ENCODE measurements around the gene FHIT.

The FHIT gene

GRCh38 chr3:61118830-61119229, 132.4 kb downstream of the FHIT start:
- H3K4me3 ChIP-seq (ENCODE audit: low read depth, low read length), result no peak overlapping the region
- H3K27me3 ChIP-seq (ENCODE audit: insufficient read depth, low read length), result no peaks in the 10 kb centered on the region
- H3K36me3 ChIP-seq (ENCODE audit: insufficient read depth, low read length), result no peaks in the 10 kb centered on the region
- H3K27ac ChIP-seq (ENCODE audit: low read depth, low read length), result no peak overlapping the region
- H2AFZ ChIP-seq (ENCODE audit: low read length, unreplicated experiment), result no peak overlapping the region
- no peaks in the 10 kb centered on the region for H3K79me2 ChIP-seq (ENCODE audit: control insufficient read depth, insufficient read depth, low read length, unreplicated experiment)
- H3K4me1 ChIP-seq (ENCODE audit: control insufficient read depth, insufficient read depth, low read length, unreplicated experiment), result no peaks in the 10 kb centered on the region

- no peak overlapping the region for H3K4me3 ChIP-seq (ENCODE audit: low read depth, low read length)
- no peak overlapping the region for H3K27ac ChIP-seq (ENCODE audit: low read depth, low read length)
- H3K4me1 ChIP-seq (ENCODE audit: control insufficient read depth, insufficient read depth, low read length, unreplicated experiment), result no peaks in the 10 kb centered on the region
- no peaks in the 10 kb centered on the region for H3K27me3 ChIP-seq (ENCODE audit: insufficient read depth, low read length)
- H3K36me3 ChIP-seq (ENCODE audit: insufficient read depth, low read length), result no peaks in the 10 kb centered on the region
- H2AFZ ChIP-seq (ENCODE audit: low read length, unreplicated experiment), result no peak overlapping the region
- H3K79me2 ChIP-seq (ENCODE audit: control insufficient read depth, insufficient read depth, low read length, unreplicated experiment), result no peaks in the 10 kb centered on the region
These were observed 134.0 kb downstream of the FHIT start for GRCh38 chr3:61117045-61117898.

- Histone ChIP-seq H3K4me3 (ENCODE audit: low read depth, low read length) (no peak overlapping the region), H3K27me3 (ENCODE audit: insufficient read depth, low read length) (no peaks in the 10 kb centered on the region), H3K36me3 (ENCODE audit: insufficient read depth, low read length) (no peaks in the 10 kb centered on the region), H3K4me1 (ENCODE audit: control insufficient read depth, insufficient read depth, low read length, unreplicated experiment) (no peaks in the 10 kb centered on the region), H3K79me2 (ENCODE audit: control insufficient read depth, insufficient read depth, low read length, unreplicated experiment) (no peaks in the 10 kb centered on the region), H3K27ac (ENCODE audit: low read depth, low read length) (no peak overlapping the region), H2AFZ (ENCODE audit: low read length, unreplicated experiment) (no peak overlapping the region)
These were observed 136.8 kb downstream of the FHIT start for GRCh38 chr3:61114316-61114953.

GRCh38 chr3:61111825-61112224, 139.4 kb downstream of the FHIT start:
- H2AFZ ChIP-seq (ENCODE audit: low read length, unreplicated experiment), result no peak overlapping the region
- H3K36me3 ChIP-seq (ENCODE audit: insufficient read depth, low read length), result no peaks in the 10 kb centered on the region
- no peaks in the 10 kb centered on the region for H3K27me3 ChIP-seq (ENCODE audit: insufficient read depth, low read length)
- H3K4me3 ChIP-seq (ENCODE audit: low read depth, low read length), result no peak overlapping the region
- H3K4me1 ChIP-seq (ENCODE audit: control insufficient read depth, insufficient read depth, low read length, unreplicated experiment), result no peaks in the 10 kb centered on the region
- no peak overlapping the region for H3K27ac ChIP-seq (ENCODE audit: low read depth, low read length)
- H3K79me2 ChIP-seq (ENCODE audit: control insufficient read depth, insufficient read depth, low read length, unreplicated experiment), result no peaks in the 10 kb centered on the region

- H3K36me3 ChIP-seq (ENCODE audit: insufficient read depth, low read length), result no peaks in the 10 kb centered on the region
- H2AFZ ChIP-seq (ENCODE audit: low read length, unreplicated experiment), result no peak overlapping the region
- H3K79me2 ChIP-seq (ENCODE audit: control insufficient read depth, insufficient read depth, low read length, unreplicated experiment), result no peaks in the 10 kb centered on the region
- no peaks in the 10 kb centered on the region for H3K4me1 ChIP-seq (ENCODE audit: control insufficient read depth, insufficient read depth, low read length, unreplicated experiment)
- H3K27me3 ChIP-seq (ENCODE audit: insufficient read depth, low read length), result no peaks in the 10 kb centered on the region
- no peak overlapping the region for H3K4me3 ChIP-seq (ENCODE audit: low read depth, low read length)
- no peak overlapping the region for H3K27ac ChIP-seq (ENCODE audit: low read depth, low read length)
These were observed 140.7 kb downstream of the FHIT start for GRCh38 chr3:61110576-61110975.

GRCh38 chr3:61108247-61109019, 142.8 kb downstream of the FHIT start:
- Histone ChIP-seq H3K4me3 (ENCODE audit: low read depth, low read length) (no peak overlapping the region), H3K79me2 (ENCODE audit: control insufficient read depth, insufficient read depth, low read length, unreplicated experiment) (no peaks in the 10 kb centered on the region), H3K27me3 (ENCODE audit: insufficient read depth, low read length) (no peaks in the 10 kb centered on the region), H2AFZ (ENCODE audit: low read length, unreplicated experiment) (no peak overlapping the region), H3K4me1 (ENCODE audit: control insufficient read depth, insufficient read depth, low read length, unreplicated experiment) (no peaks in the 10 kb centered on the region), H3K36me3 (ENCODE audit: insufficient read depth, low read length) (no peaks in the 10 kb centered on the region), H3K27ac (ENCODE audit: low read depth, low read length) (no peak overlapping the region)

- Histone ChIP-seq H3K4me1 (ENCODE audit: control insufficient read depth, insufficient read depth, low read length, unreplicated experiment) (no peaks in the 10 kb centered on the region), H3K27me3 (ENCODE audit: insufficient read depth, low read length) (no peaks in the 10 kb centered on the region), H3K36me3 (ENCODE audit: insufficient read depth, low read length) (no peaks in the 10 kb centered on the region), H3K4me3 (ENCODE audit: low read depth, low read length) (no peak overlapping the region), H3K27ac (ENCODE audit: low read depth, low read length) (no peak overlapping the region), H2AFZ (ENCODE audit: low read length, unreplicated experiment) (no peak overlapping the region), H3K79me2 (ENCODE audit: control insufficient read depth, insufficient read depth, low read length, unreplicated experiment) (no peaks in the 10 kb centered on the region)
These were observed 156.6 kb downstream of the FHIT start for GRCh38 chr3:61094608-61095007.

- no peaks in the 10 kb centered on the region for H3K27me3 ChIP-seq (ENCODE audit: insufficient read depth, low read length)
- H3K4me3 ChIP-seq (ENCODE audit: low read depth, low read length), result no peak overlapping the region
- no peak overlapping the region for H2AFZ ChIP-seq (ENCODE audit: low read length, unreplicated experiment)
- H3K4me1 ChIP-seq (ENCODE audit: control insufficient read depth, insufficient read depth, low read length, unreplicated experiment), result no peaks in the 10 kb centered on the region
- no peaks in the 10 kb centered on the region for H3K36me3 ChIP-seq (ENCODE audit: insufficient read depth, low read length)
- no peaks in the 10 kb centered on the region for H3K79me2 ChIP-seq (ENCODE audit: control insufficient read depth, insufficient read depth, low read length, unreplicated experiment)
- H3K27ac ChIP-seq (ENCODE audit: low read depth, low read length), result no peak overlapping the region
These were observed 157.9 kb downstream of the FHIT start for GRCh38 chr3:61093364-61093763.

- Histone ChIP-seq H2AFZ (ENCODE audit: low read length, unreplicated experiment) (no peak overlapping the region), H3K4me1 (ENCODE audit: control insufficient read depth, insufficient read depth, low read length, unreplicated experiment) (no peaks in the 10 kb centered on the region), H3K4me3 (ENCODE audit: low read depth, low read length) (no peak overlapping the region), H3K79me2 (ENCODE audit: control insufficient read depth, insufficient read depth, low read length, unreplicated experiment) (no peaks in the 10 kb centered on the region), H3K27me3 (ENCODE audit: insufficient read depth, low read length) (no peaks in the 10 kb centered on the region), H3K36me3 (ENCODE audit: insufficient read depth, low read length) (no peaks in the 10 kb centered on the region), H3K27ac (ENCODE audit: low read depth, low read length) (no peak overlapping the region)
These were observed 158.4 kb downstream of the FHIT start for GRCh38 chr3:61092870-61093269.

- Histone ChIP-seq H3K4me3 (ENCODE audit: low read depth, low read length) (no peak overlapping the region), H2AFZ (ENCODE audit: low read length, unreplicated experiment) (no peak overlapping the region), H3K4me1 (ENCODE audit: control insufficient read depth, insufficient read depth, low read length, unreplicated experiment) (no peaks in the 10 kb centered on the region), H3K79me2 (ENCODE audit: control insufficient read depth, insufficient read depth, low read length, unreplicated experiment) (no peaks in the 10 kb centered on the region), H3K27me3 (ENCODE audit: insufficient read depth, low read length) (no peaks in the 10 kb centered on the region), H3K27ac (ENCODE audit: low read depth, low read length) (no peak overlapping the region), H3K36me3 (ENCODE audit: insufficient read depth, low read length) (no peaks in the 10 kb centered on the region)
These were observed 160.7 kb downstream of the FHIT start for GRCh38 chr3:61090389-61091169.

Data from ACC112 (cell line).